ENCODE measurements around the gene TBX18. TPM values are rescaled to one million over a fixed set of nuclear protein-coding genes. Genes with fewer than 3 reads are reported as not detected.

The TBX18 gene
- total RNA-seq, 1 experiment from 2014 or later = 0.42 TPM

- TF ChIP-seq CTCF (IDR thresholded peaks at IDR 0.05; ENCODE audit: unreplicated experiment) = no peak
- Mint-ChIP-seq H3K36me3 (ENCODE audit: insufficient read depth, unreplicated experiment) (no peaks in the 10 kb centered on the region), H3K27me3 (ENCODE audit: insufficient read depth, unreplicated experiment) (no peaks in the 10 kb centered on the region), H3K9me3 (ENCODE audit: unreplicated experiment) (peaks cover 7% of the 10 kb centered on the region), H3K4me3 (ENCODE audit: unreplicated experiment) (no peak overlapping the region), H3K27ac (ENCODE audit: low read depth, unreplicated experiment) (no peak overlapping the region), H3K4me1 (ENCODE audit: insufficient read depth, unreplicated experiment) (no peaks in the 10 kb centered on the region)
- CTCF ChIA-PET = no interaction called here
- no peak for DNase-seq (ENCODE audit: unreplicated experiment)
- no TSS peak for BruUV-seq (replicated peaks)
- POLR2A ChIA-PET = no interaction called here
- intact Hi-C loops (cut with micrococcal nuclease) = no loop called here
These were observed 72.3 kb downstream of the TBX18 start for GRCh38 chr6:84691978-84692623.

- Mint-ChIP-seq H3K27ac (ENCODE audit: low read depth, unreplicated experiment) (no peak overlapping the region), H3K4me3 (ENCODE audit: unreplicated experiment) (no peak overlapping the region), H3K9me3 (ENCODE audit: unreplicated experiment) (peaks cover 7% of the 10 kb centered on the region), H3K36me3 (ENCODE audit: insufficient read depth, unreplicated experiment) (no peaks in the 10 kb centered on the region), H3K4me1 (ENCODE audit: insufficient read depth, unreplicated experiment) (no peaks in the 10 kb centered on the region), H3K27me3 (ENCODE audit: insufficient read depth, unreplicated experiment) (no peaks in the 10 kb centered on the region)
- TF ChIP-seq CTCF (IDR thresholded peaks at IDR 0.05; ENCODE audit: unreplicated experiment) = no peak
- DNase-seq (ENCODE audit: unreplicated experiment) = no peak
- ChIA-PET POLR2A (no interaction called here), CTCF (interaction anchor here (1.5 kb wide), 1 partner anchor 9 kb away, joined by 4 read pairs; no protein-coding TSS in a partner anchor)
- intact Hi-C loops (cut with micrococcal nuclease) = no loop called here
- BruUV-seq (replicated peaks) = no TSS peak
These were observed 76.1 kb downstream of the TBX18 start for GRCh38 chr6:84688141-84688873.

GRCh38 chr6:84687431-84687830 lies 77.0 kb downstream of the TBX18 start:
- CTCF ChIA-PET = interaction anchor here (0.6 kb wide), 1 partner anchor 42 kb away, joined by 5 read pairs; no protein-coding TSS in a partner anchor
- no peak overlapping the region for H3K4me3 Mint-ChIP-seq (ENCODE audit: unreplicated experiment)

More at GRCh38 chr6:84687431-84687830, 77.0 kb downstream of the TBX18 start:
- no peaks in the 10 kb centered on the region for H3K36me3 Mint-ChIP-seq (ENCODE audit: insufficient read depth, unreplicated experiment)
- BruUV-seq (replicated peaks) = no TSS peak
- no peaks in the 10 kb centered on the region for H3K4me1 Mint-ChIP-seq (ENCODE audit: insufficient read depth, unreplicated experiment)
- peaks cover 7% of the 10 kb centered on the region for H3K9me3 Mint-ChIP-seq (ENCODE audit: unreplicated experiment)
- no peak for DNase-seq (ENCODE audit: unreplicated experiment)
- no peak for TF ChIP-seq CTCF (IDR thresholded peaks at IDR 0.05; ENCODE audit: unreplicated experiment)
- no peak overlapping the region for H3K27ac Mint-ChIP-seq (ENCODE audit: low read depth, unreplicated experiment)
- POLR2A ChIA-PET = no interaction called here
- intact Hi-C loops (cut with micrococcal nuclease) = no loop called here
- H3K27me3 Mint-ChIP-seq (ENCODE audit: insufficient read depth, unreplicated experiment) = no peaks in the 10 kb centered on the region

Measured in MCF 10A (cell line).